Brain microvascular endothelial cell (primary cell): ENCODE data around the gene SEPTIN12.

Source experiments
- DNase-seq: peaks from one replicate; pipeline ENCODE4 v3.0.0-alpha.2; 2020
- H3K27ac ChIP-seq: fragments of 250-450 bp; sonication (Bioruptor Pico); 2 replicates; pipeline ENCODE4 v1.5.1; 2020; ENCODE audit warnings: mild to moderate bottlenecking, moderate library complexity
- H3K27me3 ChIP-seq: fragments of 250-450 bp; sonication (Bioruptor Pico); replicated peaks from 2 replicates; pipeline ENCODE4 v1.5.1; 2020; ENCODE audit warnings: mild to moderate bottlenecking
- H3K36me3 ChIP-seq: fragments of 250-450 bp; sonication (Bioruptor Pico); replicated peaks from 2 replicates; pipeline ENCODE4 v1.5.1; 2020; ENCODE audit warnings: mild to moderate bottlenecking
- H3K4me3 ChIP-seq: 2 replicates; pipeline ENCODE4 v1.5.1; 2011; ENCODE audit warnings: low read depth, mild to moderate bottlenecking, control low read depth, low read length, moderate library complexity
- in situ Hi-C: cut with HindIII; loops from 2 replicates; pipeline ENCODE4 v1.10.0; 2017; ENCODE audit warnings: low sequenced_read_pairs, low pct_ligation_motif_present
- TF ChIP-seq, protein P1 (sequence below): IDR thresholded peaks from 2 replicates; pipeline ENCODE4 v1.5.1; 2011; ENCODE audit warnings: low read depth, mild to moderate bottlenecking, moderate library complexity, low read length, control low read depth, inconsistent platforms; ENCODE audit errors: missing control alignments

The SEPTIN12 gene

DNA sequence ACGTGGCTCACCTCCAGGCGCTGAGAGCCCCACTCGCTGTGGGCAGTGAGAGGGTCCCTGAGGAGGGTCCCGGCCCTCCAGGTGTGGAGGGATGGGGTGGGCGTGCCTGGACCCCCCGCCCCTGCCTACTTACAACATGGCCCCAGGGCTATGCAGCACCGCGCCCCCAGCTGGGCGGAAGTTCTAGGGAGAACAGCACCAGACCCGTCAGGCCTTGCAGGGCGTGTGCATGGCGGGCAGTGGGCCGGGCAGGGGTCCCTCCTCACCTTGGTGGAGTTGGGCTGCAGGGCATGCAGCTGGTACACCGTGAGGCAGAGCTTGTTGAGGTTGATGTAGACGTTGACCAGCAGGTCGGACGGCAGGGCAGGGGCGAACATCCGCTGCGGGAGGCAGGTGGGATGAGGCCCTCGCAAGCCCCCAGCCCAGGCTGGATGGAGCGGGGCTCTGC is 9.7 kb upstream of the SEPTIN12 start:
- DNase-seq: no peak
- H3K27ac ChIP-seq: no peak overlapping the region
- TF ChIP-seq, protein P1, sequence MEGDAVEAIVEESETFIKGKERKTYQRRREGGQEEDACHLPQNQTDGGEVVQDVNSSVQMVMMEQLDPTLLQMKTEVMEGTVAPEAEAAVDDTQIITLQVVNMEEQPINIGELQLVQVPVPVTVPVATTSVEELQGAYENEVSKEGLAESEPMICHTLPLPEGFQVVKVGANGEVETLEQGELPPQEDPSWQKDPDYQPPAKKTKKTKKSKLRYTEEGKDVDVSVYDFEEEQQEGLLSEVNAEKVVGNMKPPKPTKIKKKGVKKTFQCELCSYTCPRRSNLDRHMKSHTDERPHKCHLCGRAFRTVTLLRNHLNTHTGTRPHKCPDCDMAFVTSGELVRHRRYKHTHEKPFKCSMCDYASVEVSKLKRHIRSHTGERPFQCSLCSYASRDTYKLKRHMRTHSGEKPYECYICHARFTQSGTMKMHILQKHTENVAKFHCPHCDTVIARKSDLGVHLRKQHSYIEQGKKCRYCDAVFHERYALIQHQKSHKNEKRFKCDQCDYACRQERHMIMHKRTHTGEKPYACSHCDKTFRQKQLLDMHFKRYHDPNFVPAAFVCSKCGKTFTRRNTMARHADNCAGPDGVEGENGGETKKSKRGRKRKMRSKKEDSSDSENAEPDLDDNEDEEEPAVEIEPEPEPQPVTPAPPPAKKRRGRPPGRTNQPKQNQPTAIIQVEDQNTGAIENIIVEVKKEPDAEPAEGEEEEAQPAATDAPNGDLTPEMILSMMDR: no peak
- H3K27me3 ChIP-seq: no peaks in the 10 kb centered on the region
- in situ Hi-C loops: no loop called here
- H3K4me3 ChIP-seq: no peak overlapping the region
- H3K36me3 ChIP-seq: peaks cover 7% of the 10 kb centered on the region

DNA sequence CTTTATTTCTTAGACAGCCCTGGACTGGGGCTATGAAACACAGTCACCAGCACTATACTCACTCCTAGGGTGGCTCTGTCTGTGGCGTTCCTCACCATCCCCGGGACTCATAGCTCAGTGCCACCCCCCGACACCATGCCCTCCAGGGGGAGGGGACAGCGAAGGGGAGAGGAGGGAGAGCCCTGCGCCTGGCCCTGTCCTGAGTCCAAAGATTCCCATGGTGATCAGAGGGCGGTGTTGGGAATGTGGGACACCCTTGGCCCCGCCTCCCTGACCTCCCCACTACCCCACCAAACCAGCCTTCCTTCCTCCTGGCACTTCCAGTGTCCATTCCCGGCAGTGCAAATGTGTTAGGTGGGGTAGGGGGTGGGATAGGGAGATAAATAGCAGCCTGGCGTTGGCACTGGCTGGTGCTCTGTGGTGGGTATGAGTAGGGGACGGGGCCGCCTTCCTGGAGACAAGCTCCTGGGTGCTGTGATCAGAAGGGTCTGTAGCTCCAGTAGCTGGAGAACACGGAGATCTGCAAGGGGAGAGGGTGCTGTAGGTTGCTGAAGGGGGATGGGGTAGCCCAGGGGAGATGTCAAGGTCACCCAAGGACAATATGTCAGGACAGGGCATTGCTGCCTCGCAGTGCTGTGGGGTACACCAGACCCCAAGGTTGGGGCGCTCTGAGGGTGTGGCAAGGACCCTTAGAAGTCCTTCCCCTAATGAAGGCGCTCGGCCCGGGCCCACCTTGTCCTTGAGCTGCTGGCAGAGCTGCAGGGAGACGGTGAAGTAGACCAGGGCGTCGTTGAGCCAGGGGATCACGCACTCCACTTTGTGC is 9.0 kb upstream of the SEPTIN12 start:
- DNase-seq: no peak
- H3K27me3 ChIP-seq: no peaks in the 10 kb centered on the region
- no peak overlapping the region for H3K27ac ChIP-seq
- in situ Hi-C loops: no loop called here
- TF ChIP-seq, protein P1: no peak
- H3K4me3 ChIP-seq: no peak overlapping the region
- H3K36me3 ChIP-seq: peaks cover 7% of the 10 kb centered on the region

DNA sequence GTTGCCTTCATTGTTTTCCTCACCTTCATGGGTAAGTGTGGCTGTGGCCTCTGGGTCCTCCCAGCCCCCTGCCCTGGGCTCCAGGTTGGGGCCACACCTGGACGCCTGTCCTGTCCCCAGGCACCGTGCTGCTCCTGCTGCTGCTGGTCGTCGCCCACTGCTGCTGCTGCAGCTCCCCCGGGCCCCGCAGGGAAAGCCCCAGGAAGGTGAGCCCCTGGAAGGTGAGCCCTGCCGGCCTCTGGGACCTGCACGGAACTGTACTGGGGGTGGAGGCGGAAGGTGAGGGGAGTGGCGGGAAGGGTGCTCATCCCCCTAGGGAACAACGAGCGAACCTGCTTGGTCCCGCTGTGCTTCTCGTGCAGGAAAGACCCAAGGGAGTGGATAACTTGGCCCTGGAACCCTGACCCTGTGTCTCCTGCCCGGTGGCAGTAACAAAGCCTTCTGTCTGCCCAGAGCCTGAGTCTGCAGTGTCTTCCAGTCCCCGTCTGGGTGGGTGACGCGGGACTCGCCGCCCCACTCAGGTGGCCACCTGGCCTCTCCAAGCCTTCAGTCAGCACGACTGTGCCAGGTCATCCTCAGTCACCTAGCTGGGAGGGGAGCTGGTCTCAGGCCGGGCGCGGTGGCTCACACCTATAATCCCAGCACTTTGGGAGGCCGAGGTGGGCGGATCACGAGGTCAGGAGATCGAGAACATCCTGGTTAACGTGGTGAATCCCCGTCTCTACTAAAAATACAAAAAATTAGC is 7.9 kb upstream of the SEPTIN12 start:
- no peak for DNase-seq
- Histone ChIP-seq H3K27me3 (no peaks in the 10 kb centered on the region), H3K36me3 (peaks cover 7% of the 10 kb centered on the region), H3K4me3 (no peak overlapping the region), H3K27ac (no peak overlapping the region)
- in situ Hi-C loops: no loop called here
- TF ChIP-seq, protein P1: no peak

DNA sequence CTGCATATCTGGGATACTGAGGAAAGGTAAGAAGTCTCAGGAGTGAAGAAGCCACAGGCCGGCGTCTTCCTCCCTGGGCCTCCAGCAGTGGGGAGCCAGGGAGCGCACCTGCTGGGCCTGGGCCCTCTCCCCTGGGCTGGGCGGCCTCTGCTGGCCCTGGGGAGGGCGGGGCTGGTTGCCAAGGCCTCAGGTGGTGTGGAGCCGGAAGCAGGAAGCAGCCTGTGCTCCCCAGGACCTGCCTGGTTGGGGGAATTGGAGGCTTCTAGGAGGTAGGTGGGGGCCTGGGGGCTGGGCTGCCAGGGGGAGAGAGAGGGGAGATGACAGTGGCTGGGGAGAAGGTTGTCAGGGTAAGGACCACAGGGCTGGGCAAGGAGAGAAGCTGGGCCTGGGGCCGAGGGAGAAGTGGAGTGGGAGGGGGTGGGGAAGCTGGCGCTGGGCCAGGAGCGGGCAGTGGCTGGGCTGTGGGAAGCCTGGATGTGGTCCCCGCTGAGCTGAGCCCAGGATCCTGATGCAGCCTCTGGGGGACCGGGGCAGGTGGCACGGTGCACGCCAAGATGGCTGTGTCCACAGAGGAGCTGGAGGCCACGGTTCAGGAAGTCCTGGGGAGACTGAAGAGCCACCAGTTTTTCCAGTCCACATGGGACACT is 7.2 kb upstream of the SEPTIN12 start, which contains the start of gene SMIM22:
SMIM22 (plus strand) TSS at position 189 of the 647 bp plus-strand sequence; CDS start at position 555, 366 bp downstream.
- DNase-seq: no peak
- TF ChIP-seq, protein P1: no peak
- Histone ChIP-seq H3K36me3 (peaks cover 7% of the 10 kb centered on the region), H3K27ac (no peak within 1 kb of the TSS), H3K4me3 (no peak within 1 kb of the TSS), H3K27me3 (no peaks in the 10 kb centered on the region)
- in situ Hi-C loops: no loop called here

GRCh38 chr16:4792951-4793513 is 4.9 kb upstream of the SEPTIN12 start:
- Histone ChIP-seq H3K36me3 (no peaks in the 10 kb centered on the region), H3K27ac (no peak overlapping the region), H3K27me3 (no peaks in the 10 kb centered on the region), H3K4me3 (no peak overlapping the region)
- in situ Hi-C loops: no loop called here
- TF ChIP-seq, protein P1: no peak
- no peak for DNase-seq
